OCI-LY3 (cell line): Measurements from ENCODE around the gene GNG12.

Experiments used
- EZH2phosphoT487 ChIP-seq: fragments of 200-600 bp; shearing (Covaris generic); IDR thresholded peaks from 2 replicates; pipeline ENCODE4 v1.6.1; 2018; ENCODE audit warnings: antibody characterized with exemption, mixed run types, low read depth
- TF ChIP-seq, protein P1 (sequence below): fragments of 200-600, 300-600 bp; sonication (generic); IDR thresholded peaks from 2 replicates; pipeline ENCODE4 v1.5.1; 2014; ENCODE audit warnings: antibody characterized with exemption, low read length, low read depth

DNA sequence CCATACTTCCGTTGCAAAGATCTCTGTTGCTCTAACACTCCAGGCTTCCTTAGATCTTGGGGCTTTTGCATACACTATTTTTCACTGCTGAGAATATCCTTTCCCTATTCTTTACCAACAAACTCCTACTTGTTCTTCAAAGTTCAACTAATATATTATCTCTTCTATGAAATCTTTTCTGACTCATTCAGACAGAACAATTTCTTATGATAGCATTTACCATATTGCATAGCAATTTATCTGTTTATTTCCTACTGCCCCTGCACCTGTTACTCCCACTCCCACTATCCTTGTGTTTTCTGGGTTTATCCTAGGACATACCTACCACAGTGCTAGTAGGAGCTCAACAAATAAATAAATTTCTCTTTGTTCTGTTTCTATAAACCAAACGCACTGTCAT, 137.3 kb downstream of the GNG12 start:
- TF ChIP-seq, protein P1, sequence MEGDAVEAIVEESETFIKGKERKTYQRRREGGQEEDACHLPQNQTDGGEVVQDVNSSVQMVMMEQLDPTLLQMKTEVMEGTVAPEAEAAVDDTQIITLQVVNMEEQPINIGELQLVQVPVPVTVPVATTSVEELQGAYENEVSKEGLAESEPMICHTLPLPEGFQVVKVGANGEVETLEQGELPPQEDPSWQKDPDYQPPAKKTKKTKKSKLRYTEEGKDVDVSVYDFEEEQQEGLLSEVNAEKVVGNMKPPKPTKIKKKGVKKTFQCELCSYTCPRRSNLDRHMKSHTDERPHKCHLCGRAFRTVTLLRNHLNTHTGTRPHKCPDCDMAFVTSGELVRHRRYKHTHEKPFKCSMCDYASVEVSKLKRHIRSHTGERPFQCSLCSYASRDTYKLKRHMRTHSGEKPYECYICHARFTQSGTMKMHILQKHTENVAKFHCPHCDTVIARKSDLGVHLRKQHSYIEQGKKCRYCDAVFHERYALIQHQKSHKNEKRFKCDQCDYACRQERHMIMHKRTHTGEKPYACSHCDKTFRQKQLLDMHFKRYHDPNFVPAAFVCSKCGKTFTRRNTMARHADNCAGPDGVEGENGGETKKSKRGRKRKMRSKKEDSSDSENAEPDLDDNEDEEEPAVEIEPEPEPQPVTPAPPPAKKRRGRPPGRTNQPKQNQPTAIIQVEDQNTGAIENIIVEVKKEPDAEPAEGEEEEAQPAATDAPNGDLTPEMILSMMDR = no peak
- TF ChIP-seq EZH2phosphoT487 = no peak
